HepG2 (cell line): ENCODE measurements around the gene GPATCH8.

Experiments used
- EP300 ChIP-seq, 3 experiments: sonication (generic) in 1 of 3; formaldehyde crosslinking in 1 of 3; IDR thresholded peaks; 2 replicates each; pipeline versions ENCODE4 v1.5.1 to v1.6.1; 2011 to 2020; ENCODE audit warnings: low read depth in 2 of 3, low read length in 2 of 3, borderline replicate concordance in 1 of 3, improper control_type of control experiment in 1 of 3, mild to moderate bottlenecking in 1 of 3, missing genetic modification reagents in 1 of 3, moderate library complexity in 1 of 3
- KDM3A ChIP-seq: IDR thresholded peaks from 2 replicates; pipeline ENCODE4 v1.6.1; 2018; ENCODE audit warnings: low read depth, missing compliant biosample characterization
- PAX8 ChIP-seq: sonication (generic); formaldehyde crosslinking; IDR thresholded peaks from 2 replicates; pipeline ENCODE4 v1.8.0; 2022; ENCODE audit warnings: mild to moderate bottlenecking, missing genetic modification reagents, borderline replicate concordance
- ZNF160 ChIP-seq: sonication (generic); formaldehyde crosslinking; IDR thresholded peaks from 2 replicates; pipeline ENCODE4 v1.8.0; 2022; ENCODE audit warnings: mild to moderate bottlenecking, inconsistent platforms, missing genetic modification reagents
- ZNF274 ChIP-seq: sonication (generic); formaldehyde crosslinking; IDR thresholded peaks from 2 replicates; pipeline ENCODE4 v1.5.1; 2020; ENCODE audit warnings: mild to moderate bottlenecking, missing genetic modification reagents
- ZNF629 ChIP-seq: sonication (generic); formaldehyde crosslinking; conservative IDR thresholded peaks from 2 replicates; pipeline ENCODE4 v1.5.0; 2020; ENCODE audit warnings: missing genetic modification reagents
- ZNF768 ChIP-seq: sonication (generic); formaldehyde crosslinking; IDR thresholded peaks from 2 replicates; pipeline ENCODE4 v1.4.0; 2020; ENCODE audit warnings: missing genetic modification reagents
- TF ChIP-seq, protein P1 (sequence below): sonication (generic); formaldehyde crosslinking; IDR thresholded peaks from 2 replicates; pipeline ENCODE4 v1.8.0; 2022; ENCODE audit warnings: mild to moderate bottlenecking, missing genetic modification reagents, borderline replicate concordance
- TF ChIP-seq, protein P2 (sequence below), 2 experiments: fragments of 450-650 bp in 1 of 2; sonication (generic) in 1 of 2; formaldehyde crosslinking in 1 of 2; IDR thresholded peaks; 2 replicates each; pipeline versions ENCODE4 v1.6.1 to v1.8.0; 2016 to 2022; ENCODE audit warnings: antibody characterized with exemption in 1 of 2, mild to moderate bottlenecking in 1 of 2, missing genetic modification reagents in 1 of 2
- TF ChIP-seq, protein P3 (sequence below): sonication (generic); formaldehyde crosslinking; IDR thresholded peaks from 2 replicates; pipeline ENCODE4 v1.4.0; 2020; ENCODE audit warnings: mild to moderate bottlenecking, missing genetic modification reagents
- TF ChIP-seq, protein P4 (sequence below): sonication (generic); formaldehyde crosslinking; IDR thresholded peaks from 2 replicates; pipeline ENCODE4 v1.5.0; 2020; ENCODE audit warnings: mild to moderate bottlenecking, missing genetic modification reagents, moderate library complexity
- TF ChIP-seq, protein P5 (sequence below), 2 experiments: IDR thresholded peaks; 2 replicates each; pipeline ENCODE4 v1.6.1; 2011 to 2012; ENCODE audit warnings: low read length in 2 of 2, borderline replicate concordance in 1 of 2, low read depth in 1 of 2, mild to moderate bottlenecking in 1 of 2, moderate library complexity in 1 of 2

DNA sequence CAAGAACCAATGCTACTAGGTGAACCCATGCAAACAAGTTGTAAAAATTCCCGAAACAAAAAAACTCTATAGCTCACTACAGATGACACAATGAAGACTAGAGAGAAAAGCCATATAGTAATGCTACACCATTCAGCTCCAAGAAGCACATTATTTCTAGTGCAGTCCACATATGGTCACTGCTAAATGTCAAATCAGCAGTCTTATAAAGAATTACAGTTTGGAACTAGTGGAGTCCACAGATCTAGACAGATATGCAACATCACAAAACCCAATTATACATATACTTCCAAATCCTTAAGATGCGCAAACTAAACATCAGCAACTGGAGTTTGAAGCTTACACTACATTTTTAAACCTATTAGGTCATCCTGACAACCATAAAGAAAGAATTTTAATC is 33.5 kb downstream of the GPATCH8 start:
- no peak for TF ChIP-seq ZNF768 (CRISPR knock-in tag)
- no peak for TF ChIP-seq PAX8 (CRISPR knock-in tag)
- TF ChIP-seq, protein P1, sequence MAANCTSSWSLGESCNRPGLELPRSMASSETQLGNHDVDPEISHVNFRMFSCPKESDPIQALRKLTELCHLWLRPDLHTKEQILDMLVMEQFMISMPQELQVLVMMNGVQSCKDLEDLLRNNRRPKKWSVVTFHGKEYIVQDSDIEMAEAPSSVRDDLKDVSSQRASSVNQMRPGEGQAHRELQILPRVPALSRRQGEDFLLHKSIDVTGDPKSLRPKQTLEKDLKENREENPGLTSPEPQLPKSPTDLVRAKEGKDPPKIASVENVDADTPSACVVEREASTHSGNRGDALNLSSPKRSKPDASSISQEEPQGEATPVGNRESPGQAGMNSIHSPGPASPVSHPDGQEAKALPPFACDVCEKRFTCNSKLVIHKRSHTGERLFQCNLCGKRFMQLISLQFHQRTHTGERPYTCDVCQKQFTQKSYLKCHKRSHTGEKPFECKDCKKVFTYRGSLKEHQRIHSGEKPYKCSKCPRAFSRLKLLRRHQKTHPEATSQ (CRISPR knock-in tag), result no peak
- TF ChIP-seq KDM3A (CRISPR knock-in tag), result no peak
- no peak for TF ChIP-seq ZNF274 (CRISPR knock-in tag)
- TF ChIP-seq ZNF629, result no peak
- TF ChIP-seq, protein P2, sequence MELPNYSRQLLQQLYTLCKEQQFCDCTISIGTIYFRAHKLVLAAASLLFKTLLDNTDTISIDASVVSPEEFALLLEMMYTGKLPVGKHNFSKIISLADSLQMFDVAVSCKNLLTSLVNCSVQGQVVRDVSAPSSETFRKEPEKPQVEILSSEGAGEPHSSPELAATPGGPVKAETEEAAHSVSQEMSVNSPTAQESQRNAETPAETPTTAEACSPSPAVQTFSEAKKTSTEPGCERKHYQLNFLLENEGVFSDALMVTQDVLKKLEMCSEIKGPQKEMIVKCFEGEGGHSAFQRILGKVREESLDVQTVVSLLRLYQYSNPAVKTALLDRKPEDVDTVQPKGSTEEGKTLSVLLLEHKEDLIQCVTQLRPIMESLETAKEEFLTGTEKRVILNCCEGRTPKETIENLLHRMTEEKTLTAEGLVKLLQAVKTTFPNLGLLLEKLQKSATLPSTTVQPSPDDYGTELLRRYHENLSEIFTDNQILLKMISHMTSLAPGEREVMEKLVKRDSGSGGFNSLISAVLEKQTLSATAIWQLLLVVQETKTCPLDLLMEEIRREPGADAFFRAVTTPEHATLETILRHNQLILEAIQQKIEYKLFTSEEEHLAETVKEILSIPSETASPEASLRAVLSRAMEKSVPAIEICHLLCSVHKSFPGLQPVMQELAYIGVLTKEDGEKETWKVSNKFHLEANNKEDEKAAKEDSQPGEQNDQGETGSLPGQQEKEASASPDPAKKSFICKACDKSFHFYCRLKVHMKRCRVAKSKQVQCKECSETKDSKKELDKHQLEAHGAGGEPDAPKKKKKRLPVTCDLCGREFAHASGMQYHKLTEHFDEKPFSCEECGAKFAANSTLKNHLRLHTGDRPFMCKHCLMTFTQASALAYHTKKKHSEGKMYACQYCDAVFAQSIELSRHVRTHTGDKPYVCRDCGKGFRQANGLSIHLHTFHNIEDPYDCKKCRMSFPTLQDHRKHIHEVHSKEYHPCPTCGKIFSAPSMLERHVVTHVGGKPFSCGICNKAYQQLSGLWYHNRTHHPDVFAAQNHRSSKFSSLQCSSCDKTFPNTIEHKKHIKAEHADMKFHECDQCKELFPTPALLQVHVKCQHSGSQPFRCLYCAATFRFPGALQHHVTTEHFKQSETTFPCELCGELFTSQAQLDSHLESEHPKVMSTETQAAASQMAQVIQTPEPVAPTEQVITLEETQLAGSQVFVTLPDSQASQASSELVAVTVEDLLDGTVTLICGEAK (IDR thresholded peaks at IDR 0.05), result no peak
- TF ChIP-seq, protein P2 (CRISPR knock-in tag; IDR thresholded peaks at IDR 0.05), result no peak
- TF ChIP-seq, protein P3, sequence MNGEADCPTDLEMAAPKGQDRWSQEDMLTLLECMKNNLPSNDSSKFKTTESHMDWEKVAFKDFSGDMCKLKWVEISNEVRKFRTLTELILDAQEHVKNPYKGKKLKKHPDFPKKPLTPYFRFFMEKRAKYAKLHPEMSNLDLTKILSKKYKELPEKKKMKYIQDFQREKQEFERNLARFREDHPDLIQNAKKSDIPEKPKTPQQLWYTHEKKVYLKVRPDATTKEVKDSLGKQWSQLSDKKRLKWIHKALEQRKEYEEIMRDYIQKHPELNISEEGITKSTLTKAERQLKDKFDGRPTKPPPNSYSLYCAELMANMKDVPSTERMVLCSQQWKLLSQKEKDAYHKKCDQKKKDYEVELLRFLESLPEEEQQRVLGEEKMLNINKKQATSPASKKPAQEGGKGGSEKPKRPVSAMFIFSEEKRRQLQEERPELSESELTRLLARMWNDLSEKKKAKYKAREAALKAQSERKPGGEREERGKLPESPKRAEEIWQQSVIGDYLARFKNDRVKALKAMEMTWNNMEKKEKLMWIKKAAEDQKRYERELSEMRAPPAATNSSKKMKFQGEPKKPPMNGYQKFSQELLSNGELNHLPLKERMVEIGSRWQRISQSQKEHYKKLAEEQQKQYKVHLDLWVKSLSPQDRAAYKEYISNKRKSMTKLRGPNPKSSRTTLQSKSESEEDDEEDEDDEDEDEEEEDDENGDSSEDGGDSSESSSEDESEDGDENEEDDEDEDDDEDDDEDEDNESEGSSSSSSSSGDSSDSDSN (CRISPR knock-in tag), result no peak
- no peak for TF ChIP-seq ZNF160 (CRISPR knock-in tag)
- TF ChIP-seq, protein P4, sequence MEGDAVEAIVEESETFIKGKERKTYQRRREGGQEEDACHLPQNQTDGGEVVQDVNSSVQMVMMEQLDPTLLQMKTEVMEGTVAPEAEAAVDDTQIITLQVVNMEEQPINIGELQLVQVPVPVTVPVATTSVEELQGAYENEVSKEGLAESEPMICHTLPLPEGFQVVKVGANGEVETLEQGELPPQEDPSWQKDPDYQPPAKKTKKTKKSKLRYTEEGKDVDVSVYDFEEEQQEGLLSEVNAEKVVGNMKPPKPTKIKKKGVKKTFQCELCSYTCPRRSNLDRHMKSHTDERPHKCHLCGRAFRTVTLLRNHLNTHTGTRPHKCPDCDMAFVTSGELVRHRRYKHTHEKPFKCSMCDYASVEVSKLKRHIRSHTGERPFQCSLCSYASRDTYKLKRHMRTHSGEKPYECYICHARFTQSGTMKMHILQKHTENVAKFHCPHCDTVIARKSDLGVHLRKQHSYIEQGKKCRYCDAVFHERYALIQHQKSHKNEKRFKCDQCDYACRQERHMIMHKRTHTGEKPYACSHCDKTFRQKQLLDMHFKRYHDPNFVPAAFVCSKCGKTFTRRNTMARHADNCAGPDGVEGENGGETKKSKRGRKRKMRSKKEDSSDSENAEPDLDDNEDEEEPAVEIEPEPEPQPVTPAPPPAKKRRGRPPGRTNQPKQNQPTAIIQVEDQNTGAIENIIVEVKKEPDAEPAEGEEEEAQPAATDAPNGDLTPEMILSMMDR (CRISPR knock-in tag), result no peak
- TF ChIP-seq, protein P5, sequence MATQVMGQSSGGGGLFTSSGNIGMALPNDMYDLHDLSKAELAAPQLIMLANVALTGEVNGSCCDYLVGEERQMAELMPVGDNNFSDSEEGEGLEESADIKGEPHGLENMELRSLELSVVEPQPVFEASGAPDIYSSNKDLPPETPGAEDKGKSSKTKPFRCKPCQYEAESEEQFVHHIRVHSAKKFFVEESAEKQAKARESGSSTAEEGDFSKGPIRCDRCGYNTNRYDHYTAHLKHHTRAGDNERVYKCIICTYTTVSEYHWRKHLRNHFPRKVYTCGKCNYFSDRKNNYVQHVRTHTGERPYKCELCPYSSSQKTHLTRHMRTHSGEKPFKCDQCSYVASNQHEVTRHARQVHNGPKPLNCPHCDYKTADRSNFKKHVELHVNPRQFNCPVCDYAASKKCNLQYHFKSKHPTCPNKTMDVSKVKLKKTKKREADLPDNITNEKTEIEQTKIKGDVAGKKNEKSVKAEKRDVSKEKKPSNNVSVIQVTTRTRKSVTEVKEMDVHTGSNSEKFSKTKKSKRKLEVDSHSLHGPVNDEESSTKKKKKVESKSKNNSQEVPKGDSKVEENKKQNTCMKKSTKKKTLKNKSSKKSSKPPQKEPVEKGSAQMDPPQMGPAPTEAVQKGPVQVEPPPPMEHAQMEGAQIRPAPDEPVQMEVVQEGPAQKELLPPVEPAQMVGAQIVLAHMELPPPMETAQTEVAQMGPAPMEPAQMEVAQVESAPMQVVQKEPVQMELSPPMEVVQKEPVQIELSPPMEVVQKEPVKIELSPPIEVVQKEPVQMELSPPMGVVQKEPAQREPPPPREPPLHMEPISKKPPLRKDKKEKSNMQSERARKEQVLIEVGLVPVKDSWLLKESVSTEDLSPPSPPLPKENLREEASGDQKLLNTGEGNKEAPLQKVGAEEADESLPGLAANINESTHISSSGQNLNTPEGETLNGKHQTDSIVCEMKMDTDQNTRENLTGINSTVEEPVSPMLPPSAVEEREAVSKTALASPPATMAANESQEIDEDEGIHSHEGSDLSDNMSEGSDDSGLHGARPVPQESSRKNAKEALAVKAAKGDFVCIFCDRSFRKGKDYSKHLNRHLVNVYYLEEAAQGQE (IDR thresholded peaks at IDR 0.05; ENCODE audit: borderline replicate concordance in 1 of 2, low read depth in 1 of 2, low read length in 2 of 2), result no peak
- no peak for TF ChIP-seq EP300 (IDR thresholded peaks at IDR 0.05; ENCODE audit: low read depth in 2 of 2, low read length in 2 of 2)
- no peak for TF ChIP-seq EP300 (CRISPR knock-in tag; IDR thresholded peaks at IDR 0.05; ENCODE audit: borderline replicate concordance)
